NCI-H1436 (cell line): ENCODE measurements around the gene ITPR1.

ENCODE experiments used
- DNase-seq: peaks from one replicate; lab custom pipeline; 2025; lab: John Stamatoyannopoulos, UW

ITPR1 gene

DNA sequence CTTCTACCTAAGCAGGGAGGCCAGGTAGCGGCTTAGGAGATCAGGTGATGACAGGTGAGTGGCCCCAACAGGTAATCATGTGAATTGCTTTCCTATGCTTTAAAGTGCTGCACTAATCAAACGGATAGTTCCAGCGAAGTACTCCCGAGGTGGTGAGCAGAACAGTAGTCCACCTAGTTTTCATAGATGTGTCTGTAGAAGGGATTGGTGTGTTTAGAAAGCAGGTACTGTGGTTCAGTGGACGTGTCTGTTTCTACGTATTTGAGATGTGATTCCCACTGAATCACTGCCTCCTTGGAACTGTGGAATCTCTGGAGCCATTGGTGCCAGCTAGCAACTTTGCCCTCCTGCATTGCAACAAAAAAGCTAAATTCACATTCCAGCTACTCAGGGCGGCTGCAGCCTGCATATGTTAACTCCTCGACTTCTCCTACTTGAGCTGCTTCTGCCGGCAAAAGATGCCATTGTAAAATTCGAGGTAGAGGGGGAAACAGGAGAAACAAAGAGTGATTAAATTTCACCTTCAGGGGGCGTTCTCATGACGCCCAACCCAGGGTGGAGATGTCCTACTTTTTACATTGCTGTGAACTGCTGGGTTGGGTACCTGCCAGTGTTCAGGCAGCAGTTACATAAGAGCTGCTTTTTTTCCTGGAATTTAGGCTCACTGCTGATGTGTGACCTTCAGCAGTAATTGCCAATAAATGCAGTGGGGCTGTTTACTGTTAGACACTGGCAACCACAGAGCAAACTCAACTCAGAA is 227.3 kb downstream of the ITPR1 start:
- no peak for DNase-seq

DNA sequence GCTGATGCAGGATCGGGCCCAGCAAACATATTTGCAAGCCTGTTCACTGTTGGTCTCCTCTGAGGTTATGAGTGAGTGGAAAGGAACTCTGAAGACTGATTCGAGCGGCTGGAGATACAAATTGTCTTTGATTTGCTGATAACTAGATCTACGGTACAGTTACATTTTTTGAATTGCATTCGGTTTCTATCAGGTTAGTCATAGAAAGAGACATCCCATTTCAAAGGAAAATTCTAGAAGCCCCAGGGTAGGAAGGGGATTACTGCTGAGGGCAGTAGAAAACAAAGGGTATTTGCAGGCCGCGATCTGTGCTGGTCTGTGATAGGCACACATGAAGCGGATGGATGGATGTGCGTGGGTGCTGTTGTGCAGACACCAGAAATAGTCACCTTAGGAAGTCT is 228.4 kb downstream of the ITPR1 start:
- no peak for DNase-seq

GRCh38 chr3:4722103-4722502 is 229.0 kb downstream of the ITPR1 start:
- DNase-seq, result no peak

DNA sequence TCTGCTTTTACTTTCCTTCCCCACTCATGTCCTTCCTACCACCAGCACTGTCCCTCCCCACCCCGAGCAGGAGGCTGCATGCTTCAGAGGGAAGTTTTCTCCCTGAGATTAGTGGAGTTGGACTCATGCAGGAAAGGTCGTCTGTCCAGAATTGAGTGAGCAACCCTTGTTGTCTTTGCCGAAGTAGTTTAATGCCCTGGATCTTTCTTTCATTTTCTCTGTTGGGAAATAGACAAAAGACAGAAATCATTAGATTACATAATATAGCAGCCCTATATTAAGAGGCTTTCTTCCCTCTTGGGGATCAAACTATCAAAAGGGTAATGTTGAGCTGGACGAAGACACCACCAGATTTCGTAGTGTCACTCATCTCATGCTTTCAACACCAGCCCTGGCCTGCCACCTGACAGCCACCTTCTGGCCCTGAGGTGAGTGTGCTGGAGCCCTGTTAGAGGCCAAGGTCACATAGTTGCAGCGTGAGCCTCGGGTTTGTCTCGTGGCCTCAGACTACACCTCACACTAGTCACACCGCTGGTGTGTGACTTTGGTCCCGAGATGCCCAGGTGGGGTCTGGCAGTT is 231.0 kb downstream of the ITPR1 start:
- no peak for DNase-seq

DNA sequence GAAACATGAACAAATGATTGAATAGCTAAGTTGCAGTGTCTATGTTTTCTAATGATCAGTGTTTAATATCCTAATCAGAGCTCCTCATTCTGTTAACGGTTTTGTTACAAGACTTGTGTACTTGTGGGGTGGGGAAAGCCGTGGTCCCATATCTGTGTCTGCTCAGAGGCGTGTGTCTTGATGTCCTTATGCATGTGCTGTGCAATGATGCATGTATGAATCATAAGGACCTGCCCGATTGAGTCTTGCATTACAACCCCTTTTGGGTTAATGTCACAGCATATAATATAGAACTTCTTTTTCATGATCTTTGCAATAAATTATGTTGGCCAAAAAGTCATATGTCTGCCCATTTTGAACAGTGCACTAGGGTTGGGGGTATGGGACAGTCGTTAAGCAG is 233.4 kb downstream of the ITPR1 start:
- no peak for DNase-seq

DNA sequence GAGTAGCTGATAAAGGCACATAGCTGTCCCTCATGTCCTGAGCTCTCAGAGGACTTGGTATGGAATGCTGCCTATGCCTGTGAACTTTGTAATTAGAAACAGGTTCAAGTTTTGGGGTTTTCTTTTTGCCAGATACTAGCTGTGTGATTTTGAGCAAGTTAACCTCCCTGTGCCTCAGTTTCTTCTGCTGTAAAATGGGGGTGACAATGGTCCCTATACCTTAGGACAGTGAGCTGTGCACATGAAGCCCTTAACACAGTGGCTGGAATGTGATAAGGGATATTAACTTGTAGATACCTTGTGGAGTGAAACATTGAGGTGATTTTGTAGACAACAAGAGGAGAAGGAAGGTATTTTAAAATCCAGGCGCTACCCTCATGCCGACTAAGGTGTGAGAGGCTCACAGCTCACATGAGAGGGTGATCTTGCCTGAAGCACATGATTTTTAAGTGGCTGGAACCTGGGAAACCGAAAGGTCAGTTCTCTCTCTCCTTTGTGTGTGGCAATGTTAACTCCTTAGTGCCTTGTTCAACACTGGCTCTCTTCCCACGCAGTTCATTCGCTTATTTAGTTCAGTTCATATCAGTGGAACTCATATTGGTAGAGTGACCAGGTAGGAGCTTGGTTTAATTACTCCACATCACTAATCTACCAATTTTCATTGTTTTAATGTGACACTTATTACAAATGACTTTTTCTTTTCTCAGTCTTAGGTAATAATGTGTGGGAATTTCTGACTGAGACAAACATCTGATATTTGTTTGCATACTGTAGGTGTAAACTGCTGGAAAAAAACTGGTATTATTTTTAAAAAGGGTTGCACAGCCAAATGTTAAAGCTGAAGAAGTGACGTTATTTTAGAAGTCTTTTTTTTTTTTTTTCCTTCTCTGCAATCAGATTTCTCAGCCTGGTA is 236.2 kb downstream of the ITPR1 start:
- no peak for DNase-seq

DNA sequence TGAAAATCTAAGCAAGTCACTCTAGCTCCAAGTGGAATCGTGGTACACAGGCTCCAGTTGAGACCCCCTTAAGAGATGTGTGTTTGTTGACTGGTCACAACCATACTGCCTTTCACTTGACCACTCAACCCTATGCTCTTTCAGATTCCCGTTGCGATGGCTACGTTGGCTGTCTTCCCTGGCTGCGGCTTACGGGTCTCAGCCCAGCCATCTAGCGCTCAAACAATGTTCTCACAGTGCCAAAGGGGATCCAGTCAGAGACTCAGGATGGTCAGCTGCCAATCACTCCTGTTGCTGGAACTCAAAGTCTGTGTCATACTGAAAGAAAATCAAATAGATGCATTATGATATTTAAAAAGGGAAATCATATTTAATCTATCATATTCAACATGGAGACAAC is 237.6 kb downstream of the ITPR1 start:
- DNase-seq, result no peak

DNA sequence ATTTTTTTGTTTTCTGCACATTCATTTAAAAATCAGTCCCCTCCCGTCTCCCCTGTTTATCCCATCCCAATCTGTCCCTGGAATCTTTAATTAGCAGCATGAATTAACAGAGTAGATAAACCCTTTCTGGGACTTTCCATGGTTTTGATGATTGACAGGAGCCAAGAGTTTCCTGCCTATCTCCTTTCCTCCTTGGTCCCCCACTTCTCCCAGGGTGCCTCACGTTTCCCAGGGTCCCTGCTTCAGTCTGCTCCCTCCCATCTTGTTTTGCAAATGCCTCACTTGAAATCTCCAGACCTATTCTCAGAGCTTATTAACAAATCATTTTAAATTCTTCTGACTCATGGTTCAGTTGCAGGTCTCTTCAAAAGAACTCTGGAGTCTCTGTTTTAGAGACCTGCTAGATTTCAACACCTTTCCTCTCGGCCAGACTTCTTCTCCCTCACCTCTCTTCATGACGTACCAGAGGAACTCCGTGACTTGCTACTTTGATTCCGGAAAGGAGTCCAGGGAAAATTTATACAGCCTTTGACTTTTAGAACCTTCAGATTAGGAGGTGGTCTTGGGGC is 238.5 kb downstream of the ITPR1 start:
- no peak for DNase-seq

DNA sequence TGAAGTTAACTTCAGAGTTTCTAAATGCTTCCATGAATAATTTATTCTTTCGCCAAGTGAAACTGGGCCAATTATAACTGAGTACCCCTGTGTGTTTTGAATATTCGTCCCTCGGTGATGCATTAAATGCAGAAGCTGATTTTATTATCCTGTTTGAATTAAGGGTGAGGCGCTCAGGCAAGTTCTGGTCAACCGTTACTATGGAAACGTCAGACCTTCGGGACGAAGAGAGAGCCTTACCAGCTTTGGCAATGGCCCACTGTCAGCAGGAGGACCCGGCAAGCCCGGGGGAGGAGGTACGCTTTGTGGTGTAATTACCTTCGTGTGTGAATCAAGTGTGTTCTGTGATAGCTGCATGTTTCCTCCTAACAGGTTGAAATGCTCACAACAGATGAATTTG is 239.8 kb downstream of the ITPR1 start:
- DNase-seq, result no peak

- no peak for DNase-seq
Observed at GRCh38 chr3:4734454-4734853, 241.3 kb downstream of the ITPR1 start.

GRCh38 chr3:4735243-4735642 is 242.1 kb downstream of the ITPR1 start:
- no peak for DNase-seq

DNA sequence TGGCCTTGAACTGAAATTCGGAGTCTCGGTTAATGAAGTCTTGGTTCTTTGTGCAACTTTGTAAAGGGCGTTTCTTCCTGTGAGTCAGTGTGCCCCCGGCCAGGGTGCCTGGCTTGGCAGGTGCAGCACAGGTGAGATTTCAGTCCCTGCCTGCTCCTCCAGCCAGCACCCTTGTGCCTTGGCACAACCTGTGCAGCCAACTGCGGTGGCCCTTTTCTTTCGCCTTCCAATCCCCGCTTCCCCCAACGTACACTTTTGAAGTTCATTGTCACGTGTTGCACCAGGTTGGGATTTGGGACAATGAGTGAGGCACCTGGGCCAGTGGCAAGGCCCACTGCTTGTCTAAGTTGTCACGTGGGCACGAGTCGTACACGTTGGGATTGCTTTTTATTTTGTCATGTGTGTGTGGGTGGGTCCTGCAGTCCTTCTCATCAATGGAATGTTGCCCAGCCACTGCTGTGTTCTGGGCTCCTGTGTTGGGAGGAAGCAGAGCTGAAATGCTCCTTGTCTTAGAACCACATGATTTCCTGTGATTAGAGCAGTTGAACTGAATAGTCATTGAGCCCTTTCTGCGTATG is 243.2 kb downstream of the ITPR1 start:
- DNase-seq, result no peak

- no peak for DNase-seq
Observed at GRCh38 chr3:4738737-4739274, 245.7 kb downstream of the ITPR1 start.

GRCh38 chr3:4739289-4740236 is 246.4 kb downstream of the ITPR1 start:
- DNase-seq, result no peak

DNA sequence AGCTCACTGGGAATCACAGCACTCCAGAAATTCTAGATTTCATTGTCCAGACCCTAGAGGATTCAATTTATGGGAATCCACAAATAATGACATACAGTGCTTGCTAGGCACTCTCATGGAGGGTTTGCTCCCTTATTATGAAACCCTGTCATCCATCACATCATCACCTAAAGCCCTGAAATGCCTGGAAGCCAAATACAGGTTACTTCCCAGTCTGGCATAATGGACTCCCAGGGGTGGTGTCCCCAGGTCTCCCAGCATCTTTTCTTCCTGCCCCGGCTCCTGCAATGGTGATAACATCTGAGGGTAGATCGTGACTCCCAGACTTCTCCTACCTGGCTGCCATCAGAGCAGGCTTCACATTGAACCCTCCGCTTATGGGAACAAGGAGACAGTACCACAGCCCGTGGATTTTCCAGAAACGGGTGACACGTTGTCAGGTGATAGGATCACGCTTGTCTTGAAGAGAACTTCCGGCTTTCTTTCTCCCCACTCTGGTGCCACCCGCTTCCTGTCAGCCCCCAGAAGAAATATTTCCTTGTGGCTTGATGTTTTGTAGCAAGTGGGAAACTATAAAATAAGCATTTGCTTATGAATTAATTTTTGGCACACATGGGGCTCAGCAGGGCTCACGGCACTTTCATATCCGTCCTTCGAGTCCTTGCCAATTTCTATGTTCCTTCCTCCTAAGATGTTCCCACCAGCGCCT is 247.4 kb downstream of the ITPR1 start:
- DNase-seq, result no peak

DNA sequence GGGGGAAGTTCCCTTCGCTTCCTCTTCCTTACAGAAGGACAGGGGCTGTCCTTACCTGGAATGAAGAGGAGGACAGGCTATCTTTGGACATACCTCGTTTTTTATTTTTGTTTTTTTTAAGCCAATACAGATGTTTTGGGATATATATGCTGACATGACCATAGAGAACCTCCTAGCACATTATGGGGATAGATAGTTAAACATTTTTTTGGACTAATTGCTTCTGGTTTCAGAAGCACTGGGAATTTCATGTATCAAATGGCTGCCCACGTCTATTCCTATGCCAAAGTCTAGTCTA is 247.9 kb downstream of the ITPR1 start:
- DNase-seq, result no peak

- DNase-seq, result no peak
Observed at GRCh38 chr3:4741404-4742307, 248.5 kb downstream of the ITPR1 start.

DNA sequence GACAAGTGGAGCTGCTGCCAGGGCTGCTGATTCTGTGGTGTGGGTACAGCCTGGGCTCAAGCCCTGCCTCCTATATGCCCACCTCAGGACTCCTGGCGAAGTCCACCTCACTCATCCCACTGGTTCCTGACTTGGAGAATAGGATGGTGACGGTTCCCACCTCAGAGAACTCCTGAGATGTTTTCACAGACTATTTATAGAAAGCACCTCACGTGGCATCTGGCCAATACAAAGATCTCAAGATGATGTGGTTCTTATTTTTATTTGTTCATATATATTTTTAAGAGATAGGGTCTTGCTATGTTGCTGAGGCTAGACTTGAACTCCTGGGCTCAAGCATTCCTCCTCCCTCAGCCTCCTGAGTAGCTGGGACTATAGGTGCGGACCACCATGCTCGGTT is 249.2 kb downstream of the ITPR1 start:
- no peak for DNase-seq

- DNase-seq, result no peak
Observed at GRCh38 chr3:4743371-4743770, 250.2 kb downstream of the ITPR1 start.
